Left lung (tissue), 10 donors: ENCODE measurements around the gene VPS13A. TPM values are rescaled to one million over a fixed set of nuclear protein-coding genes. Genes with fewer than 3 reads are reported as not detected.

Source experiments
- ATAC-seq: fragments of 200-7000 bp; cut with Tn5 transposase; one replicate; pipeline ENCODE4 v1.9.1; 2020; ENCODE audit warnings: moderate library complexity
- DNase-seq, 4 donors: peaks; one replicate each; pipeline ENCODE4 v3.0.0-alpha.2; 2013 to 2020
- H3K27ac ChIP-seq, 2 donors: fragments of 200-600 bp; sonication (generic) in 1 of 2; one replicate each; pipeline versions ENCODE4 v1.5.0 to v1.8.0; 2020 to 2021
- H3K27me3 ChIP-seq, 2 donors: fragments of 200-600 bp; sonication (generic) in 1 of 2; one replicate each; pipeline versions ENCODE4 v1.5.0 to v1.8.0; 2020 to 2021
- H3K36me3 ChIP-seq, 2 donors: fragments of 200-600 bp; sonication (generic) in 1 of 2; one replicate each; pipeline versions ENCODE4 v1.5.0 to v1.8.0; 2020 to 2021
- H3K4me1 ChIP-seq, 2 donors: fragments of 200-600 bp; one replicate each; pipeline ENCODE4 v1.8.0; 2021
- H3K4me3 ChIP-seq, 2 donors: fragments of 200-600 bp; sonication (generic) in 1 of 2; one replicate each; pipeline versions ENCODE4 v1.5.0 to v1.8.0; 2020 to 2021; ENCODE audit warnings: mild to moderate bottlenecking in 1 of 2
- H3K9me3 ChIP-seq, 2 donors: fragments of 200-600 bp; sonication (generic) in 1 of 2; one replicate each; pipeline versions ENCODE4 v1.5.0 to v1.8.0; 2020 to 2021
- CTCF ChIP-seq, 2 donors: fragments of 200-600 bp; sonication (generic) in 1 of 2; IDR thresholded peaks; one replicate each; pipeline versions ENCODE4 v1.5.0 to v1.8.0; 2021; ENCODE audit warnings: antibody characterized with exemption in 2 of 2
- intact Hi-C, 2 donors: fragments of 100-400 bp; cut with DNase I; formaldehyde crosslinking; loops; one replicate each; pipeline versions ENCODE4 v1.11.2 to v1.14.2; 2022
- polyA plus RNA-seq, 6 donors: library from polyadenylated mRNA; unstranded; fragments of 120-200 nt; gene quantifications; one replicate each; pipeline ENCODE4 v1.2.1, GENCODE V29; 2013; ENCODE audit not compliant: insufficient read length in 6 of 6
- total RNA-seq, 2 donors: library from RNA; stranded (reverse); fragmentation: NEBNext Ultra II Directional; extraction: Animal tissue kit (Norgen Biotek cat#: 25700); gene quantifications; one replicate each; pipeline ENCODE4 v1.2.1, GENCODE V29; 2021
- donor health status: DM: no; HTN: yes; CAD: no.
- donor health status: DM: no; HTN: no; CAD: no.

The VPS13A gene
- total and polyA plus RNA-seq, 8 donors: 19.7 to 36.1 (median 28.7) TPM

- Histone ChIP-seq H3K36me3 (no peaks in the 10 kb centered on the region), H3K4me3 (no peak overlapping the region), H3K9me3 (no peaks in the 10 kb centered on the region), H3K4me1 (no peaks in the 10 kb centered on the region), H3K27ac (no peak overlapping the region), H3K27me3 (no peaks in the 10 kb centered on the region)
- intact Hi-C loops: no loop called here
- TF ChIP-seq CTCF (IDR thresholded peaks at IDR 0.05): no peak
- DNase-seq (no peak), ATAC-seq (no peak)
These were observed 287.3 kb downstream of the VPS13A start for GRCh38 chr9:77464661-77465060.

- Histone ChIP-seq H3K9me3 (peaks cover 0 to 15% of the 10 kb centered on the region in 2 donors), H3K4me3 (no peak overlapping the region), H3K36me3 (no peaks in the 10 kb centered on the region), H3K27ac (no peak overlapping the region), H3K4me1 (no peaks in the 10 kb centered on the region), H3K27me3 (no peaks in the 10 kb centered on the region)
- ATAC-seq (no peak), DNase-seq (no peak)
- TF ChIP-seq CTCF (IDR thresholded peaks at IDR 0.05): no peak
- intact Hi-C loops: no loop called here
These were observed 292.3 kb downstream of the VPS13A start for GRCh38 chr9:77469515-77470231.

Other genes starting within 250 kb of the VPS13A start
- gene FOXB2, start 157.9 kb upstream of the VPS13A start, total RNA-seq: not detected
- gene FOXB2, start 157.9 kb upstream of the VPS13A start, polyA plus RNA-seq: not detected